A673 (cell line): Measurements from ENCODE around the gene KRTAP10-2. TPM values are rescaled to one million over a fixed set of nuclear protein-coding genes. Genes with fewer than 3 reads are reported as not detected.

ENCODE experiments used
- BruUV-seq: library from RNA; stranded (reverse); fragments of 400-500 nt; replicated peaks from 2 replicates; lab custom pipeline; 2021; lab: Mats Ljungman, UMichigan
- CTCF ChIA-PET: fragments of 300-600 bp; sonication (Branson Sonifier 250); formaldehyde crosslinking; loops from one replicate; lab custom pipeline; 2022; ENCODE audit warnings: antibody characterized with exemption; lab: Charles Lee
- POLR2A ChIA-PET: fragments of 300-600 bp; sonication (Branson Sonifier 250); formaldehyde crosslinking; loops from one replicate; lab custom pipeline; 2022; ENCODE audit warnings: antibody characterized with exemption; ENCODE audit not compliant: low non-redundant PET; lab: Charles Lee
- DNase-seq: peaks from one replicate; pipeline ENCODE4 v3.0.0-alpha.2; 2015; ENCODE audit warnings: low spot score
- H3K27ac ChIP-seq: fragments of 200-600 bp; sonication (generic); 2 replicates; pipeline ENCODE4 v1.5.1; 2016; ENCODE audit warnings: mixed run types, low read depth, mild to moderate bottlenecking, mixed read lengths, antibody characterized with exemption, low read length; ENCODE audit not compliant: poor library complexity, severe bottlenecking
- H3K27me3 ChIP-seq: fragments of 200-600 bp; sonication (generic); replicated peaks from 2 replicates; pipeline ENCODE4 v1.6.1; 2017; ENCODE audit warnings: mixed run types, low read depth, mild to moderate bottlenecking, mixed read lengths, antibody characterized with exemption, low read length; ENCODE audit not compliant: insufficient read depth, poor library complexity
- H3K36me3 ChIP-seq: fragments of 200-600 bp; sonication (generic); 2 replicates; pipeline ENCODE4 v1.6.1; 2016; ENCODE audit warnings: mixed run types, mild to moderate bottlenecking, mixed read lengths, antibody characterized with exemption, low read length; ENCODE audit not compliant: insufficient read depth, poor library complexity, severe bottlenecking
- H3K4me1 ChIP-seq: fragments of 200-600 bp; sonication (generic); 2 replicates; pipeline ENCODE4 v1.6.1; 2017; ENCODE audit warnings: mixed run types, mild to moderate bottlenecking, mixed read lengths, antibody characterized with exemption, low read length; ENCODE audit not compliant: insufficient read depth, poor library complexity, severe bottlenecking
- H3K4me3 ChIP-seq: fragments of 200-600 bp; sonication (generic); 2 replicates; pipeline ENCODE4 v1.5.1; 2016; ENCODE audit warnings: low read depth, mixed run types, mild to moderate bottlenecking, mixed read lengths, low read length; ENCODE audit not compliant: poor library complexity, severe bottlenecking
- H3K9me3 ChIP-seq: fragments of 200-600 bp; sonication (generic); 2 replicates; pipeline ENCODE4 v1.6.1; 2016; ENCODE audit warnings: mixed run types, low read depth, mild to moderate bottlenecking, mixed read lengths, antibody characterized with exemption, low read length; ENCODE audit not compliant: poor library complexity, severe bottlenecking
- CTCF ChIP-seq: fragments of 300-800, 200-600 bp; sonication (generic); conservative IDR thresholded peaks from 2 replicates; pipeline ENCODE4 v1.5.1; 2017; ENCODE audit warnings: low read depth, mild to moderate bottlenecking, antibody characterized with exemption, low read length, moderate library complexity, mixed read lengths
- EZH2 ChIP-seq: fragments of 200-600 bp; sonication (generic); IDR thresholded peaks from 2 replicates; pipeline ENCODE4 v1.6.1; 2017; ENCODE audit warnings: borderline replicate concordance, low read depth, mild to moderate bottlenecking, mixed read lengths, antibody characterized with exemption, low read length; ENCODE audit not compliant: poor library complexity, severe bottlenecking
- intact Hi-C: fragments of 100-400 bp; cut with micrococcal nuclease; formaldehyde crosslinking; loops from one replicate; pipeline ENCODE4 v1.10.0; 2022; ENCODE audit not compliant: unreplicated experiment
- total RNA-seq: library from RNA; stranded (reverse); gene quantifications from 2 replicates; pipeline ENCODE4 v1.2.3, GENCODE V29; 2021

The KRTAP10-2 gene
- total RNA-seq, 1 experiment from 2014 or later, result 0.69 TPM

GRCh38 chr21:44540741-44541288 is 10.5 kb downstream of the KRTAP10-2 start:
- Histone ChIP-seq H3K27ac (no peak overlapping the region), H3K36me3 (no peaks in the 10 kb centered on the region), H3K9me3 (peaks cover 22% of the 10 kb centered on the region), H3K4me1 (no peaks in the 10 kb centered on the region), H3K27me3 (no peaks in the 10 kb centered on the region), H3K4me3 (no peak overlapping the region)
- ChIA-PET POLR2A (no interaction called here), CTCF (no interaction called here)
- intact Hi-C loops, result loop anchor here (10.0 kb wide), 1 partner anchor 64 kb away; the partner anchor contains the start of gene KRTAP10-7
- no TSS peak for BruUV-seq
- TF ChIP-seq CTCF (no peak), EZH2 (no peak)
- DNase-seq, result no peak

GRCh38 chr21:44539991-44540666 is 11.2 kb downstream of the KRTAP10-2 start, which contains the start of gene KRTAP10-1:
KRTAP10-1 (minus strand) TSS chr21:44540195; CDS start chr21:44540150, 45 bp downstream.
- ChIA-PET POLR2A (interaction anchor here (0.7 kb wide), 1 partner anchor 11 kb away, joined by 3 read pairs; the partner anchor contains the start of gene KRTAP10-2), CTCF (no interaction called here)
- H3K9me3 ChIP-seq, result peaks cover 22% of the 10 kb centered on the region
- intact Hi-C loops, result loop anchor here (10.0 kb wide), 1 partner anchor 65 kb away; the partner anchor contains the start of gene KRTAP10-7
- DNase-seq, result no peak
- no peaks in the 10 kb centered on the region for H3K4me1 ChIP-seq
- H3K27me3 ChIP-seq, result no peaks in the 10 kb centered on the region
- no peak within 1 kb of the TSS for H3K4me3 ChIP-seq
- no TSS peak for BruUV-seq
- no peaks in the 10 kb centered on the region for H3K36me3 ChIP-seq
- TF ChIP-seq EZH2 (no peak), CTCF (no peak)
- no peak within 1 kb of the TSS for H3K27ac ChIP-seq

GRCh38 chr21:44539046-44539445 is 12.3 kb downstream of the KRTAP10-2 start:
- no TSS peak for BruUV-seq
- Histone ChIP-seq H3K4me3 (no peak overlapping the region), H3K27me3 (no peaks in the 10 kb centered on the region), H3K27ac (no peak overlapping the region), H3K36me3 (no peaks in the 10 kb centered on the region), H3K4me1 (no peaks in the 10 kb centered on the region), H3K9me3 (peaks cover 22% of the 10 kb centered on the region)
- TF ChIP-seq EZH2 (no peak), CTCF (no peak)
- POLR2A ChIA-PET, result no interaction called here
- no peak for DNase-seq
- intact Hi-C loops, result no loop called here
- CTCF ChIA-PET, result no interaction called here
